H1 (cell line): ENCODE results near the gene OTUB1. TPM values are rescaled to one million over a fixed set of nuclear protein-coding genes. Genes with fewer than 3 reads are reported as not detected.

Experiments used
- CTCF ChIA-PET: fragments of 300-600 bp; sonication (Branson Sonifier 250); formaldehyde crosslinking; loops from one replicate; lab custom pipeline; 2021; ENCODE audit not compliant: partially characterized antibody; lab: Charles Lee
- POLR2A ChIA-PET: fragments of 300-600 bp; sonication (Branson Sonifier 250); formaldehyde crosslinking; loops from one replicate; lab custom pipeline; 2021; ENCODE audit warnings: inconsistent platforms; ENCODE audit not compliant: partially characterized antibody; lab: Charles Lee
- DNase-seq, 2 experiments: peaks; one replicate each; pipeline versions ENCODE4 v3.0.0 to v3.0.0-alpha.2; 2010 to 2022; ENCODE audit warnings: low spot score in 2 of 2, low read depth in 1 of 2, mixed read lengths in 1 of 2
- FAIRE-seq: peaks from 2 replicates; lab custom pipeline; 2011; peaks lifted over from hg19 to GRCh38; lab: Jason Lieb, UNC
- H2AFZ ChIP-seq: 2 replicates; pipeline ENCODE4 v1.8.1; 2012; ENCODE audit warnings: low read length, inconsistent platforms
- H2AK5ac ChIP-seq: 2 replicates; pipeline ENCODE4 v1.6.1; 2013; ENCODE audit warnings: low read depth, low read length
- H2BK120ac ChIP-seq: replicated peaks from 2 replicates; pipeline ENCODE3; 2013; ENCODE audit warnings: low read depth, low read length, inconsistent platforms
- H2BK12ac ChIP-seq: 2 replicates; pipeline ENCODE4 v1.6.1; 2013; ENCODE audit warnings: low read depth, low read length
- H2BK15ac ChIP-seq: 2 replicates; pipeline ENCODE4 v1.6.1; 2013; ENCODE audit warnings: low read length
- H2BK20ac ChIP-seq: 2 replicates; pipeline ENCODE4 v1.6.1; 2013; ENCODE audit warnings: low read length
- H2BK5ac ChIP-seq: 2 replicates; pipeline ENCODE4 v1.6.1; 2013; ENCODE audit warnings: low read depth, low read length
- H3K14ac ChIP-seq: 2 replicates; pipeline ENCODE4 v1.6.1; 2013; ENCODE audit warnings: inconsistent platforms; ENCODE audit not compliant: insufficient read length
- H3K18ac ChIP-seq: 2 replicates; pipeline ENCODE4 v1.6.1; 2013; ENCODE audit warnings: low read length; ENCODE audit errors: extremely low read depth
- H3K23ac ChIP-seq: 2 replicates; pipeline ENCODE4 v1.6.1; 2013; ENCODE audit warnings: inconsistent platforms; ENCODE audit not compliant: insufficient read length
- H3K23me2 ChIP-seq: 2 replicates; pipeline ENCODE4 v1.6.1; 2013; ENCODE audit warnings: low read depth, low read length
- H3K27ac ChIP-seq: 2 replicates; pipeline ENCODE4 v1.6.1; 2011; ENCODE audit warnings: low read depth, low read length, inconsistent platforms
- H3K27me3 ChIP-seq, 4 experiments: replicated peaks in 1 of 4; 1 replicate in 1 of 4; 2 replicates in 3 of 4; pipeline versions ENCODE4 v1.6.1 to v1.8.1; 2011 to 2013; ENCODE audit warnings: low read length in 3 of 4, mild to moderate bottlenecking in 3 of 4, inconsistent platforms in 2 of 4, mixed read lengths in 2 of 4, moderate library complexity in 1 of 4; ENCODE audit not compliant: control insufficient read depth in 3 of 4, insufficient read depth in 3 of 4; ENCODE audit errors: extremely low read depth in 1 of 4
- H3K36me3 ChIP-seq, 4 experiments: 2 replicates each; pipeline versions ENCODE4 v1.6.1 to v1.8.1; 2011 to 2013; ENCODE audit warnings: mild to moderate bottlenecking in 4 of 4, low read length in 3 of 4, moderate library complexity in 2 of 4, control low read depth in 1 of 4, inconsistent platforms in 1 of 4; ENCODE audit not compliant: insufficient read depth in 4 of 4, control insufficient read depth in 2 of 4
- H3K4ac ChIP-seq: replicated peaks from 2 replicates; pipeline ENCODE3; 2013; ENCODE audit warnings: low read length, low read depth, mixed read lengths, inconsistent platforms; ENCODE audit not compliant: insufficient read length
- H3K4me1 ChIP-seq, 4 experiments: replicated peaks in 1 of 4; 1 replicate in 1 of 4; 2 replicates in 3 of 4; pipeline versions ENCODE4 v1.6.1 to v1.8.1; 2011 to 2013; ENCODE audit warnings: low read length in 3 of 4, inconsistent platforms in 2 of 4, mixed read lengths in 1 of 4; ENCODE audit not compliant: insufficient read depth in 4 of 4, control insufficient read depth in 3 of 4
- H3K4me2 ChIP-seq, 2 experiments: 2 replicates each; pipeline versions ENCODE4 v1.6.1 to v1.8.1; 2011 to 2013; ENCODE audit warnings: low read depth in 2 of 2, low read length in 2 of 2, control low read depth in 1 of 2, inconsistent platforms in 1 of 2, mild to moderate bottlenecking in 1 of 2; ENCODE audit not compliant: insufficient read depth in 1 of 2
- H3K4me3 ChIP-seq, 4 experiments: fragments of 200-600, 300-600 bp in 1 of 4; sonication (generic), shearing (Covaris generic), sonication (Bioruptor Twin) in 1 of 4; 2 replicates each; pipeline versions ENCODE4 v1.5.1 to v1.8.1; 2011 to 2016; ENCODE audit warnings: low read length in 4 of 4, low read depth in 3 of 4, control low read depth in 2 of 4, inconsistent platforms in 2 of 4, mild to moderate bottlenecking in 2 of 4, mixed read lengths in 1 of 4, moderate library complexity in 1 of 4; ENCODE audit not compliant: insufficient read depth in 2 of 4; ENCODE audit errors: extremely low read depth in 1 of 4
- H3K56ac ChIP-seq: replicated peaks from 2 replicates; pipeline ENCODE3; 2013; ENCODE audit warnings: low read depth, mild to moderate bottlenecking, mixed read lengths, low read length, inconsistent platforms; ENCODE audit not compliant: insufficient read length
- H3K79me1 ChIP-seq: 2 replicates; pipeline ENCODE4 v1.6.1; 2013; ENCODE audit warnings: low read depth, low read length, control low read depth
- H3K79me2 ChIP-seq, 2 experiments: 2 replicates each; pipeline versions ENCODE4 v1.6.1 to v1.8.1; 2012 to 2013; ENCODE audit warnings: low read length in 2 of 2, mild to moderate bottlenecking in 2 of 2, inconsistent platforms in 1 of 2; ENCODE audit not compliant: insufficient read depth in 2 of 2, control insufficient read depth in 1 of 2
- H3K9ac ChIP-seq, 4 experiments: replicated peaks in 1 of 4; 1 replicate in 1 of 4; 2 replicates in 3 of 4; pipeline versions ENCODE4 v1.6.1 to v1.8.1; 2011 to 2013; ENCODE audit warnings: low read depth in 3 of 4, low read length in 3 of 4, control low read depth in 2 of 4, mild to moderate bottlenecking in 2 of 4, moderate library complexity in 2 of 4, inconsistent platforms in 1 of 4; ENCODE audit errors: extremely low read depth in 1 of 4
- H3K9me3 ChIP-seq, 2 experiments: 2 replicates each; pipeline versions ENCODE4 v1.6.1 to v1.8.1; 2012 to 2013; ENCODE audit warnings: mild to moderate bottlenecking in 2 of 2, moderate library complexity in 2 of 2, control low read depth in 1 of 2, inconsistent platforms in 1 of 2, low read depth in 1 of 2, low read length in 1 of 2, mixed read lengths in 1 of 2; ENCODE audit not compliant: insufficient read depth in 2 of 2
- H4K20me1 ChIP-seq, 2 experiments: replicated peaks in 1 of 2; 2 replicates each; pipeline versions ENCODE3 to v1.8.1; 2011 to 2013; ENCODE audit warnings: inconsistent platforms in 2 of 2, low read length in 2 of 2, mild to moderate bottlenecking in 1 of 2; ENCODE audit not compliant: insufficient read depth in 2 of 2, control insufficient read depth in 1 of 2
- H4K5ac ChIP-seq: 2 replicates; pipeline ENCODE4 v1.6.1; 2013; ENCODE audit warnings: low read length, low read depth, mixed read lengths, inconsistent platforms; ENCODE audit not compliant: insufficient read length
- H4K8ac ChIP-seq: 2 replicates; pipeline ENCODE4 v1.8.0; 2013; ENCODE audit warnings: mild to moderate bottlenecking, moderate library complexity, low read length, inconsistent platforms; ENCODE audit not compliant: insufficient read depth; ENCODE audit errors: extremely low read depth
- H4K91ac ChIP-seq: replicated peaks from 2 replicates; pipeline ENCODE3; 2013; ENCODE audit warnings: low read length, mixed read lengths, inconsistent platforms; ENCODE audit not compliant: insufficient read length
- EZH2 ChIP-seq: fragments of 200-600 bp; sonication (generic); IDR thresholded peaks from 2 replicates; pipeline ENCODE4 v1.7.1; 2012; ENCODE audit warnings: low read depth, mild to moderate bottlenecking, moderate library complexity, low read length, inconsistent platforms; ENCODE audit not compliant: severe bottlenecking
- KDM4A ChIP-seq: IDR thresholded peaks from one replicate; pipeline ENCODE4 v1.7.1; 2012; ENCODE audit warnings: low read depth, mild to moderate bottlenecking, moderate library complexity, low read length, inconsistent platforms; ENCODE audit not compliant: severe bottlenecking
- POLR2A ChIP-seq, 2 experiments: IDR thresholded peaks; 1 replicate in 1 of 2; 2 replicates in 1 of 2; pipeline ENCODE4 v1.6.1; 2011; ENCODE audit warnings: low read depth in 2 of 2, low read length in 2 of 2, mild to moderate bottlenecking in 2 of 2; ENCODE audit errors: control extremely low read depth in 1 of 2
- WGBS, 2 experiments: shearing (Covaris generic) in 1 of 2; methylation state at CpG; one replicate each; pipeline versions ENCODE4 v1.1.6 to v1.1.7; 2013 to 2015; ENCODE audit warnings: low lambda C conversion rate in 2 of 2, mixed read lengths in 2 of 2, inconsistent platforms in 1 of 2, low coverage in 1 of 2, missing lambda C conversion rate in 1 of 2; ENCODE audit not compliant: insufficient replicate concordance in 2 of 2, insufficient coverage in 1 of 2, insufficient read length in 1 of 2; ENCODE audit errors: extremely low coverage in 1 of 2, missing lambda C conversion rate in 1 of 2; 5-methylcytosine and 5-hydroxymethylcytosine counted together
- polyA plus RNA-seq, 7 experiments: library from polyadenylated mRNA; depleted of rRNA in 3 of 7; stranded (reverse) in 5 of 7; unstranded in 2 of 7; fragments of >200 nt in 5 of 7; fragments of 200-250 nt in 2 of 7; gene quantifications; 1 replicate in 5 of 7; 2 replicates in 1 of 7; 4 replicates in 1 of 7; pipeline versions ENCODE4 v1.2.1 to v1.2.3, GENCODE V29; 2011 to 2013; ENCODE audit warnings: missing spikeins in 2 of 7, mixed read lengths in 2 of 7
- total RNA-seq: library from RNA; stranded (reverse); fragmentation: NEBNext Ultra II Directional; extraction: Animal tissue kit (Norgen Biotek cat#: 25700); gene quantifications from 2 replicates; pipeline ENCODE4 v1.2.1, GENCODE V29; 2021
- TF ChIP-seq, protein P1 (sequence below), 3 experiments: IDR thresholded peaks; 1 replicate in 2 of 3; 2 replicates in 1 of 3; pipeline versions ENCODE4 v1.5.1 to v1.6.1; 2011; ENCODE audit warnings: low read length in 3 of 3, mild to moderate bottlenecking in 3 of 3, inconsistent platforms in 2 of 3, low read depth in 1 of 3, moderate library complexity in 1 of 3; ENCODE audit not compliant: insufficient read depth in 1 of 3; ENCODE audit errors: control extremely low read depth in 1 of 3
- TF ChIP-seq, protein P2 (sequence below): IDR thresholded peaks from 2 replicates; pipeline ENCODE4 v1.6.1; 2012; ENCODE audit warnings: inconsistent platforms

The OTUB1 gene
- total and polyA plus RNA-seq, 2 of the 8 experiments (the other 6 are each of a cell fraction or from before 2014, with no cell fraction given): 110 to 274 TPM

DNA sequence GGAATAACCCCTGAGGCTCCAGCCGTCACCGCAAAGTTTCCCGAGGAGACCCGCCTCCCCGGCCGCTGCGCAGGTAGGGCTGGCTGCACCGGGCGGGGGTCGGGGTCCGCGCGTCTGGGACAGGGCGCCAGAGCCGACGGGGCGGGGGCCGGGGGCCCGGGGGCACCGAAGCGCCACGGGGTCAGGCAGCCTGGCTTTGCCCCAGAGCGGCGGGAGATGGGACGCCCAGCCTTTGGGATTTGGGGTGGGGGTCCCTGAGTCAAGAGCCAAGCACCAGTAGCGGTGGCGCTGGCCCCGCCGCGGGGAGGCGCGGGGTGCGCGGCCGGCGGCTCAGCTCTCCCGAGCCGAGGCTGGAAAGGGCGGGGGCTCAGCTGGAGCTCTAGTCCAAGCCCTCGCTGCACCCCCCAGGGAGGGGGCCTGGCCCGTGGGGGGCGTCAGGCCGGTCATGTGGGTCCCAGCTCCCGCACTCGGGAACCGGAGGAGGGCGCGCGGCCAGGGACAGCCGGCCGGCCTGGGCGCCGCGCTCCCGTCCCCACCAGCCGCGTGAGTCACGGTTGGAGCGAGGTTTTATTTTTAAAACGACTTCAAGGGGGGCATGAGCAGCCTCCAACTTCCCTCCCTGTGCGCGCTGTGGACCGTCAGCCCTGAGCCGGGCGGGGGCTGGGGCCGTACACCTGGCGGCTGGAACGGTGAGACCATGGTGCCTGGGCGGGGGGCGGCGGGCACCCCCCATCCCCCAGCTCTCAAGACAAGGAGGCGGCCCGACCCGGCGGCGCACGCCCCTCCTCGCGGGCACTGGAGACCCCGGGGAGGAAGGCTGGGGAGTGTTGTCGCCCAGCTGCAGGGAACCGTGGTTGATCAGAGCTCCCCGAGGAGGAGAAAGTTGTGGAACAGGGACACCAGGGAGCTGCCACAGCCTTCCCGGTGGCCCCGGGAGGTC is 50.1 kb downstream of the OTUB1 start:
- Histone ChIP-seq H2AFZ (no peak overlapping the region), H4K20me1 (peaks cover 8 to 24% of the 10 kb centered on the region in 2 experiments), H4K91ac (no peak overlapping the region), H3K23me2 (peaks cover 7% of the 10 kb centered on the region; the same call in 1 of the 2 replicates), H3K27me3 (peaks cover 59 to 92% (median 83%) of the 10 kb centered on the region in 4 experiments), H3K9ac (no peak overlapping the region), H4K8ac (no peak overlapping the region), H3K79me1 (no peaks in the 10 kb centered on the region), H2BK120ac (no peak overlapping the region), H3K9me3 (no peaks in the 10 kb centered on the region), H3K18ac (peak overlapping the region; percentile 32), H3K23ac (no peak overlapping the region), H3K4me1 (peaks cover 5 to 16% (median 10%) of the 10 kb centered on the region in 4 experiments; a peak in 6 of 7 replicates), H3K4me3 (peak overlapping the region; percentile 27 to 67 (median 42)), H2BK15ac (no peak overlapping the region), H3K4me2 (peak overlapping the region; percentile 67 to 72), H2BK12ac (no peak overlapping the region), H3K36me3 (no peaks in the 10 kb centered on the region), H3K27ac (no peak overlapping the region), H2BK20ac (no peak overlapping the region), H2BK5ac (no peak overlapping the region), H2AK5ac (no peak overlapping the region), H3K79me2 (no peaks in the 10 kb centered on the region), H4K5ac (no peak overlapping the region), H3K14ac (no peak overlapping the region), H3K4ac (no peak overlapping the region), H3K56ac (no peak overlapping the region)
- DNase-seq: no peak
- ChIA-PET POLR2A (interaction anchor here (0.8 to 1.9 kb wide), 8 partner anchors 10 to 195 kb away, joined by 3 to 8 read pairs (median 4); partner anchors contain the start of genes MACROD1 and RCOR2), CTCF (interaction anchor here (1.0 to 21.2 kb wide), 17 partner anchors 10 to 111 kb away, joined by 3 to 291 read pairs (median 4); no protein-coding TSS in a partner anchor)
- WGBS, 2 experiments: 4% methylated on average over 28 of the region's 85 CpGs; no CpG with 5 or more reads in 1 of the 2 experiments
- FAIRE-seq: no peak
- TF ChIP-seq POLR2A (IDR thresholded peaks at IDR 0.05; ENCODE audit: control extremely low read depth in 1 of 2, low read depth in 2 of 2, low read length in 2 of 2): no peak
- TF ChIP-seq, protein P1, sequence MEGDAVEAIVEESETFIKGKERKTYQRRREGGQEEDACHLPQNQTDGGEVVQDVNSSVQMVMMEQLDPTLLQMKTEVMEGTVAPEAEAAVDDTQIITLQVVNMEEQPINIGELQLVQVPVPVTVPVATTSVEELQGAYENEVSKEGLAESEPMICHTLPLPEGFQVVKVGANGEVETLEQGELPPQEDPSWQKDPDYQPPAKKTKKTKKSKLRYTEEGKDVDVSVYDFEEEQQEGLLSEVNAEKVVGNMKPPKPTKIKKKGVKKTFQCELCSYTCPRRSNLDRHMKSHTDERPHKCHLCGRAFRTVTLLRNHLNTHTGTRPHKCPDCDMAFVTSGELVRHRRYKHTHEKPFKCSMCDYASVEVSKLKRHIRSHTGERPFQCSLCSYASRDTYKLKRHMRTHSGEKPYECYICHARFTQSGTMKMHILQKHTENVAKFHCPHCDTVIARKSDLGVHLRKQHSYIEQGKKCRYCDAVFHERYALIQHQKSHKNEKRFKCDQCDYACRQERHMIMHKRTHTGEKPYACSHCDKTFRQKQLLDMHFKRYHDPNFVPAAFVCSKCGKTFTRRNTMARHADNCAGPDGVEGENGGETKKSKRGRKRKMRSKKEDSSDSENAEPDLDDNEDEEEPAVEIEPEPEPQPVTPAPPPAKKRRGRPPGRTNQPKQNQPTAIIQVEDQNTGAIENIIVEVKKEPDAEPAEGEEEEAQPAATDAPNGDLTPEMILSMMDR (IDR thresholded peaks at IDR 0.05; ENCODE audit: control extremely low read depth in 1 of 3, insufficient read depth in 1 of 3, low read depth in 1 of 3, low read length in 3 of 3): no peak
- TF ChIP-seq, protein P2, sequence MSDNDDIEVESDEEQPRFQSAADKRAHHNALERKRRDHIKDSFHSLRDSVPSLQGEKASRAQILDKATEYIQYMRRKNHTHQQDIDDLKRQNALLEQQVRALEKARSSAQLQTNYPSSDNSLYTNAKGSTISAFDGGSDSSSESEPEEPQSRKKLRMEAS: no peak
- peak; percentile 18 for TF ChIP-seq KDM4A
- peak; percentile 84 for TF ChIP-seq EZH2
